ENCODE measurements around the gene IL3.

GRCh38 chr5:132103969-132104391 lies 43.5 kb downstream of the IL3 start:
- TF ChIP-seq CTCF (IDR thresholded peaks at IDR 0.05) = no peak
- TF ChIP-seq POLR2AphosphoS5 (IDR thresholded peaks at IDR 0.05) = no peak
